AG09309 (cell line): ENCODE data around the gene CBLB.

ENCODE experiments used
- DNase-seq: peaks from one replicate; pipeline ENCODE4 v3.0.0-alpha.2; 2010; ENCODE audit warnings: low read depth
- H3K4me3 ChIP-seq: 2 replicates; pipeline ENCODE4 v1.5.1; 2011; ENCODE audit warnings: mild to moderate bottlenecking, low read depth, low read length, moderate library complexity; ENCODE audit not compliant: control insufficient read depth
- TF ChIP-seq, protein P1 (sequence below): IDR thresholded peaks from 2 replicates; pipeline ENCODE4 v1.5.1; 2011; ENCODE audit warnings: mild to moderate bottlenecking, low read depth, low read length, inconsistent platforms; ENCODE audit not compliant: insufficient read depth, control insufficient read depth; ENCODE audit errors: missing control alignments

The CBLB gene

DNA sequence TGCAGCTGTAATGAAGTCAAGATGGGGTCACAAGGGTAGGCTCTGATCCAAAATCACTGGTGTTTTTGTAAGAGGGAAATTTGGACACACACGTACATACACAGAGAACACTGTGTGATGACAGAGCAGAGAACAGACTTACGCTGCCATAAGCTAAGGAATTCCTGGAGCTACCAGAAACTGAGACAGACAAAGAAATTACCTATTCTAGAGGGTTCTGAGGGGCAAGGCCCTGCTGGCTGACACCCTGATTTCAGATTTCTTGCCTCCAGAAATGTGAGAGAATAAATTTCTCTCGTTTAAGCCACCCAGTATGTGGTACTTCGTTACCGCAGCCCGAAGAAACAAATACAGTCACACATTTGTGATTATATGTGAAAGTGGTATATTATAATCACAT lies 24.8 kb downstream of the CBLB start:
- no peak for DNase-seq
- TF ChIP-seq, protein P1, sequence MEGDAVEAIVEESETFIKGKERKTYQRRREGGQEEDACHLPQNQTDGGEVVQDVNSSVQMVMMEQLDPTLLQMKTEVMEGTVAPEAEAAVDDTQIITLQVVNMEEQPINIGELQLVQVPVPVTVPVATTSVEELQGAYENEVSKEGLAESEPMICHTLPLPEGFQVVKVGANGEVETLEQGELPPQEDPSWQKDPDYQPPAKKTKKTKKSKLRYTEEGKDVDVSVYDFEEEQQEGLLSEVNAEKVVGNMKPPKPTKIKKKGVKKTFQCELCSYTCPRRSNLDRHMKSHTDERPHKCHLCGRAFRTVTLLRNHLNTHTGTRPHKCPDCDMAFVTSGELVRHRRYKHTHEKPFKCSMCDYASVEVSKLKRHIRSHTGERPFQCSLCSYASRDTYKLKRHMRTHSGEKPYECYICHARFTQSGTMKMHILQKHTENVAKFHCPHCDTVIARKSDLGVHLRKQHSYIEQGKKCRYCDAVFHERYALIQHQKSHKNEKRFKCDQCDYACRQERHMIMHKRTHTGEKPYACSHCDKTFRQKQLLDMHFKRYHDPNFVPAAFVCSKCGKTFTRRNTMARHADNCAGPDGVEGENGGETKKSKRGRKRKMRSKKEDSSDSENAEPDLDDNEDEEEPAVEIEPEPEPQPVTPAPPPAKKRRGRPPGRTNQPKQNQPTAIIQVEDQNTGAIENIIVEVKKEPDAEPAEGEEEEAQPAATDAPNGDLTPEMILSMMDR, result no peak
- H3K4me3 ChIP-seq, result no peak overlapping the region

DNA sequence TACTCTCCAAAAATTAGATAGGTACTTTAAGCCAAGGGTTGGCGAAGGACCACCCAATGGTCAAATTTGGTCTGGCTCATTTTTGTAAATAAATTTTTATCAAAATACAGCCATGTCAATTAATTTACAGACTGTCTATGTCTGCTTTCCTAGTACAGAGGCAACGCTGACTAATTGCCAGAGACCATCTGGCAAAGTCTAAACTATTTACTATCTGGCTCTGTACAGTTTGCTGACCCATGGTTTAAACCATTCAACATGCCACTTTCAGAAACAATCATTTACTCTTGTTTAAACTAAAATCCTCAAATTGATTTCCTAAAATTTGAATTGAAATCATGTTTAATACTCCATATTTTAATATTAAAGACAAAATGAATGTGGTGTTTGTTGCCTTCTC lies 25.9 kb downstream of the CBLB start:
- TF ChIP-seq, protein P1, result no peak
- no peak overlapping the region for H3K4me3 ChIP-seq
- no peak for DNase-seq

DNA sequence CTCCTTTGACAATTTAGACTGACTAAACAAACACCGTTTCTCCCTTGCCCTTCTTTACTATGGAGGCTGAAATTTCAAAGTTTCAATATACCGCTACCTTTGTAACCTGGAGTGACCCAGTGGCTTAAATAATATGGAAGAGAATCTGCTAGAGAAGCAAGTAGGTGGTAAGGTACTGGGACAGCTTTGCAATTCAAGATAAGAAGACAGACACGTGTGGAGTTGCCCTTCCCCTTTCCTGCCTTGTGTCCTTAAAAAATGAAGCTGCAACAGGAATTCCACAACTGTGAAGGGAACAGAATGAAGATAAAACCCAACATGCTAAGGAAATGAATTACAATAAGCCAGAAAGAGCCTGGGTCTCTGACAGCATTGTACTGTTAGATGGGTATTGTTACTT lies 26.4 kb downstream of the CBLB start:
- TF ChIP-seq, protein P1, result no peak
- DNase-seq, result no peak
- H3K4me3 ChIP-seq, result no peak overlapping the region

DNA sequence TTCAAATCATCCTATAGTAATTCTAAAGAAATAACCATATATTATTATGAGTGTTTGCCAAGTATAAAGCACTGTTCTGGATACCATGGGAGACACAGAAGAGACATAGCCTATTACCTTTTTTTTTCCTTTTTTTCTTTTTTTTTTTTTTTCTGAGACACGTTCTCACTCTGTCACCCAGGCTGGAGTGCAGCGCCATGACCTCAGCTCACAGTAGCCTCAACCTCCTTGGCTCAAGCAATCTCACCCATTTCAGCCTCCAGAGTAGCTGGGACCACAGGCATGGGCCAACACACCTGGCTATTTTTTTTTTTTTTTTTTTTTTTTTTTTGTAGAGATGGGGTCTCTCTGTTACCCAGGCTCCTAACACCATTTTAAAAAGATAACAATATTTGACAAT lies 30.9 kb downstream of the CBLB start:
- DNase-seq, result no peak
- TF ChIP-seq, protein P1, result no peak
- no peak overlapping the region for H3K4me3 ChIP-seq

DNA sequence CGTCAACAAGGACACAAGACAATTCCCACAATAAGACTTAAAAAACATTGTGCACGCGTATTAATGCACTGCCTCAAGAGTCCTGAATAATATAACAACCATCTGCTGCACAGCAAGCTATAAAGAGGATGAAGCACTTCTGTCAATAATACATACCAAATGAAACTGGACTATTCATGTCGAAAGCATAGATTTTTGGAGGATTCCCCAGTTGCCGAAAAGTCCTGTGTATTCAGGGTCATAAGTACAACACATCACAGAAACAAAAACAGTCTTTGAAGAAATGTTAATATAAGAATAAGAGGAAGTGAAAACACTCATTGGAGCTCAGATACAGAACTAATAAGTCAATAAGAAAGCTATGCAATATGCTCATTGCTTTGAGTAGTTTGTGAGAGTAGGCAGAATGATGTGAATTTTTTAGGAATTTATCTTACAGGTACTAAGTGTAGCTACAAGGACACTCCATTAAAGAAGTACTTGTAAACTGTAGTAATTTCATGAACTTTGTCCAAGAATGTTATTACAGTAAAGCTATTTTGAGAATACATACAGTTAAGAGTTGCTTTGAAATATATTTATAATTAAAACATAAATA lies 31.6 kb downstream of the CBLB start:
- no peak overlapping the region for H3K4me3 ChIP-seq
- no peak for DNase-seq
- TF ChIP-seq, protein P1, result no peak

DNA sequence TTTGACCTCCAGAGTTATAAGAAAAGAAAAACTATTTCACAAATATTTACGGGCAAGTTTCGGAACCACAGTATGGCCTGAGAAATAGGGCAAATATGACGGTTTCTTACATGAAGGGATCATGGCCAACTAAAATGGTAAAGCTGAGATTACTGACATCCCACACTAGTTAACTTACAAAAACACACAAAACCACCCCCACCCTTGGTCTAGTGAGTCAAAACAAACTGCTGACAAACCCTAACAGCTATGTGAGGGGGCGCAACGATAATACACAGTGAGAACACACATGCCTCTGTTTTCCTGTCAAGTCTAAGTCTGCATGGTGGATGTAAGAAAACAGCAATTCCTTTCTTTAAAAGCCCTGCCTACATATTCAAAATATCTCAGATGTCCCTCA lies 32.3 kb downstream of the CBLB start:
- peak; percentile 71 for DNase-seq
- TF ChIP-seq, protein P1, result no peak

DNA sequence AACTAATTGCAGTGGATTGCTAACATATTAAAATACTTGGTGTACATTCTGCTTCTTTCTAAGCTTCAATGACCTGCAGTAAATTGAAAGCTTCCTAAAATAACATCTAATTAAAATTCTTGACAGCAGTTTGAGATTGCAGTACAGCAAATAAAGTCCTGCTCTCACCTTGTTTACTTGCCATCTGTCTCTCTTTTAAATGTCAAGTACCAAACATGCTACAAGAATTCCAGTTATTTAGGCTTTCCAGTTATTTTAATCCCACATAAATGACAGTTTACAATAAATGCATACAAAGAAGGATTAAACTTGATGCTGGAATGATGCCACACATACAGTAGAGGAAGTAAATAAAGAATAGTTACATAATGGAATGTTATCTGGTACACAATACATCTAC lies 33.2 kb downstream of the CBLB start:
- TF ChIP-seq, protein P1, result no peak
- no peak overlapping the region for H3K4me3 ChIP-seq
- no peak for DNase-seq

More for the DNA sequence above, 32.3 kb downstream of the CBLB start:
- H3K4me3 ChIP-seq, result no peak overlapping the region
